ENCODE measurements around the gene CCP110.

CCP110 gene

DNA sequence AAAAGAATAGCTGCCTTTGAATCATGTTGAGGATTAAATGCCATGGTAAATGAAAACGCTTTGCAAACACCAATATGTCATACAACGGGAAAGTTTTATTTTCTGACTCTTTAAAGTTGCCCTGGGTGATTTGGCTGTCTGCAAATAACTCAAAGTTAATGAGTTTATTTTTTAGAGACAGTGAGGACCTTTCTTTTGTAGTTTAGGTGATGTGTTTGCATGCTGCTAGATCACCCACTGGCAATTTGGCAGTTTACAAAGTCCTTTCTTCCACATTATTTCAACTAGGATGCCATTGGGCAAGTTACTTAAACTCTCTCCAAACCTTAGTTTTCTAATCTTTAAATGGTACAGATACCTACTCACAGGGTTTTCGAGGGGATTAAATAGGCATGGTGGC is 39.6 kb upstream of the CCP110 start:
- Histone ChIP-seq H3K27me3 (ENCODE audit: insufficient read depth, insufficient read length) (no peaks in the 10 kb centered on the region), H3K36me3 (ENCODE audit: insufficient read depth, insufficient read length, low read length) (no peaks in the 10 kb centered on the region), H3K9ac (ENCODE audit: insufficient read length, low read depth) (no peak overlapping the region), H3K4me3 (ENCODE audit: insufficient read length, low read depth) (no peak overlapping the region), H3K9me3 (ENCODE audit: insufficient read depth, low read length) (peaks cover 5% of the 10 kb centered on the region; the same call in 1 of the 2 replicates), H3K4me1 (ENCODE audit: insufficient read depth, insufficient read length) (peaks cover 6% of the 10 kb centered on the region)
- no peak for TF ChIP-seq YY1 (IDR thresholded peaks at IDR 0.05; ENCODE audit: insufficient read depth, insufficient read length)
- no peak for DNase-seq (ENCODE audit: low read depth, low spot score)

- TF ChIP-seq YY1 (IDR thresholded peaks at IDR 0.05; ENCODE audit: insufficient read depth, insufficient read length) (no peak), ZNF274 (IDR thresholded peaks at IDR 0.05; ENCODE audit: low read depth, low read length) (no peak), SUZ12 (IDR thresholded peaks at IDR 0.05; ENCODE audit: extremely low read depth, insufficient read depth, insufficient read length) (no peak)
- Histone ChIP-seq H3K9me3 (ENCODE audit: insufficient read depth, low read length) (peaks cover 5% of the 10 kb centered on the region; the same call in 1 of the 2 replicates), H3K36me3 (ENCODE audit: insufficient read depth, insufficient read length, low read length) (no peaks in the 10 kb centered on the region), H3K27me3 (ENCODE audit: insufficient read depth, insufficient read length) (no peaks in the 10 kb centered on the region), H3K9ac (ENCODE audit: insufficient read length, low read depth) (no peak overlapping the region), H3K4me3 (ENCODE audit: insufficient read length, low read depth) (no peak overlapping the region), H3K4me1 (ENCODE audit: insufficient read depth, insufficient read length) (peaks cover 6% of the 10 kb centered on the region)
- DNase-seq (ENCODE audit: low read depth, low spot score) = no peak
These were observed 38.1 kb upstream of the CCP110 start for GRCh38 chr16:19485611-19486010.

DNA sequence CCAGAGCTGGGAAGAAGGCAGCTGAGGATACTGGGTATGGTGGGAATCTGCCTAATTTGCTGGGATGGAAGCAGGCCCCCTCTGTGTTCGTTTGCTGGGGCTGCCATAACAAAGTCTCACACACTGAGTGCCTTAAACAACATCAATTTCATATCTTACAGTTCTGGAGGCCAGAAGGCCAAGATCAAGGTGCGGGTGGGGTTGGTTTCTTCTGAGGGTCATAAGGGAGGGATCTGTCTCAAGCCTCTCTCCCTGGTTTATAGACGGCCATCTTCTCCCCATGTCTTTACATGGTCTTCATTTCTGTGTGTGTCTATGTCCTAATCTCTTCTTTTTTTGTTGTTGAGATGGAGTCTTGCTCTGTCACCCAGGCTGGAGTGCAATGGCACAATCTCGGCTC is 37.7 kb upstream of the CCP110 start:
- no peak for DNase-seq (ENCODE audit: low read depth, low spot score)
- peaks cover 6% of the 10 kb centered on the region for H3K4me1 ChIP-seq (ENCODE audit: insufficient read depth, insufficient read length)
- H3K27me3 ChIP-seq (ENCODE audit: insufficient read depth, insufficient read length) = no peaks in the 10 kb centered on the region
- H3K4me3 ChIP-seq (ENCODE audit: insufficient read length, low read depth) = no peak overlapping the region
- no peaks in the 10 kb centered on the region for H3K36me3 ChIP-seq (ENCODE audit: insufficient read depth, insufficient read length, low read length)
- H3K9me3 ChIP-seq (ENCODE audit: insufficient read depth, low read length) = peaks cover 5% of the 10 kb centered on the region; the same call in 1 of the 2 replicates
- H3K9ac ChIP-seq (ENCODE audit: insufficient read length, low read depth) = no peak overlapping the region
- no peak for TF ChIP-seq ZNF274 (IDR thresholded peaks at IDR 0.05; ENCODE audit: low read depth, low read length)
- no peak for TF ChIP-seq YY1 (IDR thresholded peaks at IDR 0.05; ENCODE audit: insufficient read depth, insufficient read length)
- no peak for TF ChIP-seq SUZ12 (IDR thresholded peaks at IDR 0.05; ENCODE audit: extremely low read depth, insufficient read depth, insufficient read length)

- Histone ChIP-seq H3K9me3 (ENCODE audit: insufficient read depth, low read length) (peaks cover 5% of the 10 kb centered on the region; the same call in 1 of the 2 replicates), H3K36me3 (ENCODE audit: insufficient read depth, insufficient read length, low read length) (no peaks in the 10 kb centered on the region), H3K4me3 (ENCODE audit: insufficient read length, low read depth) (no peak overlapping the region), H3K9ac (ENCODE audit: insufficient read length, low read depth) (no peak overlapping the region), H3K4me1 (ENCODE audit: insufficient read depth, insufficient read length) (peaks cover 6% of the 10 kb centered on the region), H3K27me3 (ENCODE audit: insufficient read depth, insufficient read length) (no peaks in the 10 kb centered on the region)
- TF ChIP-seq ZNF274 (IDR thresholded peaks at IDR 0.05; ENCODE audit: low read depth, low read length) = no peak
- DNase-seq (ENCODE audit: low read depth, low spot score) = no peak
These were observed 36.9 kb upstream of the CCP110 start for GRCh38 chr16:19486750-19487325.

- Histone ChIP-seq H3K36me3 (ENCODE audit: insufficient read depth, insufficient read length, low read length) (no peaks in the 10 kb centered on the region), H3K9me3 (ENCODE audit: insufficient read depth, low read length) (peaks cover 5% of the 10 kb centered on the region; the same call in 1 of the 2 replicates), H3K4me1 (ENCODE audit: insufficient read depth, insufficient read length) (peaks cover 6% of the 10 kb centered on the region), H3K4me3 (ENCODE audit: insufficient read length, low read depth) (no peak overlapping the region), H3K27me3 (ENCODE audit: insufficient read depth, insufficient read length) (no peaks in the 10 kb centered on the region), H3K9ac (ENCODE audit: insufficient read length, low read depth) (peak overlapping the region; percentile 24)
- TF ChIP-seq ZNF274 (IDR thresholded peaks at IDR 0.05; ENCODE audit: low read depth, low read length) (no peak), SUZ12 (IDR thresholded peaks at IDR 0.05; ENCODE audit: extremely low read depth, insufficient read depth, insufficient read length) (no peak), YY1 (IDR thresholded peaks at IDR 0.05; ENCODE audit: insufficient read depth, insufficient read length) (no peak)
- peak; percentile 57 for DNase-seq (ENCODE audit: low read depth, low spot score)
These were observed 35.5 kb upstream of the CCP110 start for GRCh38 chr16:19488213-19488640.

DNA sequence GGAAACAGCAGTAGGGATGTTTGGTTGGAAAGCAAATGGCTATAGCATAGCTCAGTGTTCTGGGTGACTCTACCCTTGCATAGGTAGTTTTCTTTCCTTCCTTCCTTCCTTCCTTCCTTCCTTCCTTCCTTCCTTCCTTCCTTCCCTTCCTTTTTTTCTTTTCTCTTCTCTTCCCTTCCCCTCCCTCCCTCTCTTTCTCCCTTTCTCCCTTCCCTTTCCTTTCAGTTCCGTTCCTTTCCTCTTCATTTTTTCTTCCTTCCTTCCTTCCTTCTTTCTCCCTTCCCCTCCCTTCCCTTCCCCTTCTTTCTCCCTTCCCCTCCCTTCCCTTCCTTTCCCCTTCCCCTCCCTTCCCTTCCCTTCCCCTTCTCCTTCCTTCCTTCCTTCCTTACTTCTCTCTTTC is 33.1 kb upstream of the CCP110 start:
- Histone ChIP-seq H3K27me3 (ENCODE audit: insufficient read depth, insufficient read length) (no peaks in the 10 kb centered on the region), H3K4me1 (ENCODE audit: insufficient read depth, insufficient read length) (peaks cover 6% of the 10 kb centered on the region), H3K36me3 (ENCODE audit: insufficient read depth, insufficient read length, low read length) (no peaks in the 10 kb centered on the region)

GRCh38 chr16:19497176-19497575 is 26.6 kb upstream of the CCP110 start:
- no peak overlapping the region for H3K4me3 ChIP-seq (ENCODE audit: insufficient read length, low read depth)
- no peaks in the 10 kb centered on the region for H3K4me1 ChIP-seq (ENCODE audit: insufficient read depth, insufficient read length)
- H3K36me3 ChIP-seq (ENCODE audit: insufficient read depth, insufficient read length, low read length) = peaks cover 33% of the 10 kb centered on the region
- H3K9me3 ChIP-seq (ENCODE audit: insufficient read depth, low read length) = no peaks in the 10 kb centered on the region
- no peaks in the 10 kb centered on the region for H3K27me3 ChIP-seq (ENCODE audit: insufficient read depth, insufficient read length)
- no peak for TF ChIP-seq SUZ12 (IDR thresholded peaks at IDR 0.05; ENCODE audit: extremely low read depth, insufficient read depth, insufficient read length)
- no peak for TF ChIP-seq ZNF274 (IDR thresholded peaks at IDR 0.05; ENCODE audit: low read depth, low read length)
- no peak for TF ChIP-seq YY1 (IDR thresholded peaks at IDR 0.05; ENCODE audit: insufficient read depth, insufficient read length)
- no peak overlapping the region for H3K9ac ChIP-seq (ENCODE audit: insufficient read length, low read depth)
- DNase-seq (ENCODE audit: low read depth, low spot score) = no peak

More for the DNA sequence above, 33.1 kb upstream of the CCP110 start:
- DNase-seq (ENCODE audit: low read depth, low spot score) = no peak
- TF ChIP-seq YY1 (IDR thresholded peaks at IDR 0.05; ENCODE audit: insufficient read depth, insufficient read length) (no peak), ZNF274 (IDR thresholded peaks at IDR 0.05; ENCODE audit: low read depth, low read length) (no peak), SUZ12 (IDR thresholded peaks at IDR 0.05; ENCODE audit: extremely low read depth, insufficient read depth, insufficient read length) (no peak)
- Histone ChIP-seq H3K9me3 (ENCODE audit: insufficient read depth, low read length) (peaks cover 5% of the 10 kb centered on the region; the same call in 1 of the 2 replicates), H3K4me3 (ENCODE audit: insufficient read length, low read depth) (no peak overlapping the region), H3K9ac (ENCODE audit: insufficient read length, low read depth) (no peak overlapping the region)

All from NT2/D1 (cell line).